ENCODE measurements around the gene ALPP.

Gene ALPP

DNA sequence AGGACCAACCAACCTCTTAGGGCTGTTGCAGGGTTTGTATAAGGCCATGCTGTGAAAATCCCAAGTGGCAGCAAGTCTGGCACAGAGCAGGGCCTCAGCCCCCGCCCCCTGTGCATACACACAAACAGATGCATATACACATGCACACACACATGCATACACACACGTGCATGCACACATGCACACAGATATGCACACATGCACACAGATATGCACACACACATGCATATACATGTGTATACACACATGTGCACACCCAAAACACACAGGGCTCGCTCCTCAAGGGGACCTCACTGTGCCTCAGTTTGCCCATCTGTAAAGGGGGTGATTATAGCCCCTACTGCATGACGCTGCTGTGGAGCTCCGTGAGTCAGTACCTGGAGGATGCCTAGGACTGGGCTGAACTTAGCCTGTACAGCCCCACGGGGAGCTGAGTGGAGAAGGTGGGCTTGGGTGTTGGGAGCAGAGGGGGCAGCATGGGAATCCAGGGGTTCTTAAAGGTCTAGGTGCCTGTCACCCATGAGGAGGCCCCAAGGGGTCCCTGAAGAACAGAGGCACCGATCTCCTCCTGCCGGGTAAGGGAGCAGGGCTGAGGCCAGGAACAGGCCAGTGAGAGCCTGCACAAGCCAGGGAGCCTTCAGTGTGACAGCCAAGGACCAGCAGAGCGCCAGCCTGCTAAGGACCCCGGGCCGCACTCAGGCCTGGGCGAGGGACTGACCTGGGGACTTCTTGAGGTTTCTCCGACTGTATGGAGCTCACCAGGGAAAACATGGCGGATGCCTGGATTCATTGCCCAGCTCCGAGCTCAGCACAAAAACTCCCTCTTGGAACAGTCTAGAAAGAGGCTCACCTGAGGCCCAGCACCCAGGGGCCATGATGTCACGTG lies 53.4 kb downstream of the ALPP start:
- DNase-seq: no peak
